GM21528 (cell line): Measurements from ENCODE around the gene SCN1B.

Experiments
- ATAC-seq: cut with Tn5 transposase; IDR thresholded peaks from one replicate; pipeline ENCODE4 v1.9.1; 2021; ENCODE audit warnings: mild to moderate bottlenecking, moderate library complexity; ENCODE audit not compliant: unreplicated experiment, low FRiP score

SCN1B gene

GRCh38 chr19:35051796-35052195 is 21.5 kb downstream of the SCN1B start:
- ATAC-seq: no peak

- no peak for ATAC-seq
Measured at GRCh38 chr19:35052599-35053190, 22.4 kb downstream of the SCN1B start.

GRCh38 chr19:35053667-35054293 is 23.5 kb downstream of the SCN1B start:
- no peak for ATAC-seq

- ATAC-seq: no peak
Measured at GRCh38 chr19:35054626-35055025, 24.4 kb downstream of the SCN1B start.

- ATAC-seq: no peak
Measured at GRCh38 chr19:35055715-35056179, 25.5 kb downstream of the SCN1B start.

- ATAC-seq: no peak
Measured at GRCh38 chr19:35056513-35057063, 26.3 kb downstream of the SCN1B start.

- no peak for ATAC-seq
Measured at GRCh38 chr19:35058370-35058769, 28.1 kb downstream of the SCN1B start.

- ATAC-seq: no peak
Measured at GRCh38 chr19:35059006-35059798, 28.9 kb downstream of the SCN1B start.

GRCh38 chr19:35059799-35060091 is 29.5 kb downstream of the SCN1B start:
- no peak for ATAC-seq

- no peak for ATAC-seq
Measured at GRCh38 chr19:35060160-35060855, 30.0 kb downstream of the SCN1B start.

- no peak for ATAC-seq
Measured at GRCh38 chr19:35061583-35062373, 31.5 kb downstream of the SCN1B start.

- no peak for ATAC-seq
Measured at GRCh38 chr19:35062942-35063341, 32.7 kb downstream of the SCN1B start.

- ATAC-seq: no peak
Measured at GRCh38 chr19:35063940-35064818, 33.9 kb downstream of the SCN1B start.

GRCh38 chr19:35065574-35065973 is 35.3 kb downstream of the SCN1B start:
- ATAC-seq: no peak

- no peak for ATAC-seq
Measured at GRCh38 chr19:35066121-35066520, 35.9 kb downstream of the SCN1B start.

- ATAC-seq: no peak
Measured at GRCh38 chr19:35066691-35067563, 36.7 kb downstream of the SCN1B start.

GRCh38 chr19:35068941-35069634 is 38.8 kb downstream of the SCN1B start:
- no peak for ATAC-seq

GRCh38 chr19:35069696-35070095 is 39.4 kb downstream of the SCN1B start:
- ATAC-seq: no peak
